ENCODE data around the gene SETD2.

DNA sequence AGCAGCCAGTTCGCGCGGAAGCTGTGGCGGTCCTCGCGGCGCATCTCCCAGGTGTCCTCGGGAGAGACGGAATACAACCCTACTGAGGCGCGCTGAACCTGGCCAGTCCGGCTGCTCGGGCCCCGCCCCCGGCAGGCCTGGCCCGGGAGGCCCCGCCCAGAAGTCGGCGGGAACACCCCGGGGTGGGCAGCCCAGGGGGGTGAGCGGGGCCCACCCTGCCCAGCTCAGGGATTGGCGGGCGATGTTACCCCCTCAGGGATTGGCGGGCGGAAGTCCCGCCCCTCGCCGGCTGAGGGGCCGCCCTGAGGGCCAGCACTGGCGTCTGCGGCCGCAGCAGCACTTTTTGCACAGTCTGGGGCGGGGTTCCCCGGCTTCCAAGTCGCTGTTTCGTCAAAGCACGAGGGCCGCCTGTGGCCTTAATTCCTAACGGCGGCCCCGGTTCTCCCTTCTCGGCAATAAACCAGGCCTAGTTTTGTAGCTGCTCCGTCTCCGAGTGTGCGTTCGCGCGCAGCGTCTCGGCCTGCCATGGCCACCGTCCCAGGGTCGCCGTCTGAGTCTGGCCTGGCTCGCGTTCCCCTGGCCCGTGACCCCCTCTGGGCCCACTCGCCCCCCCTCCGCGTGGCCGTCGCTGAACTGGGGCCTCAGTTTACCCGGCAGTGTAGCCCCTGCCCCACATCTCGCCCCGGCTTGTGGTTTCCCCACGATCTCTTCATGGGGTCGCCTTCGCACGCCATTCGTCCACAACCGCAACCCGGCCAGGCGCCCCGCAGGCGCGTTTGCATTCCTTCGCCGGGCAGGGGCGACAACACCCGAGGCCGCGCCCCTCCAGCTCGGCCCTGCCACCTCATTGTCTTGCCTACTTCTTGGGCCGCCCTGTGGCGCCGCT lies 154.4 kb downstream of the SETD2 start:
- TF ChIP-seq CTCF (conservative IDR thresholded peaks at IDR 0.05; ENCODE audit: low read depth in 2 of 2) (peak in 1 of 2 experiments; percentile 41; a peak in 3 of 4 replicates), CREB1 (CRISPR knock-in tag; IDR thresholded peaks at IDR 0.05; ENCODE audit: low read depth) (no peak; the same call in 1 of the 2 replicates), EZH2phosphoT487 (IDR thresholded peaks at IDR 0.05; ENCODE audit: unreplicated experiment) (no peak), POLR2AphosphoS5 (IDR thresholded peaks at IDR 0.05; ENCODE audit: low read depth) (peak; percentile 83), EZH2 (IDR thresholded peaks at IDR 0.05; ENCODE audit: low read depth, unreplicated experiment) (no peak), ZNF462 (CRISPR knock-in tag; IDR thresholded peaks at IDR 0.05) (no peak), NANOG (IDR thresholded peaks at IDR 0.05; ENCODE audit: borderline replicate concordance) (no peak), JUNB (IDR thresholded peaks at IDR 0.05; ENCODE audit: unreplicated experiment) (no peak), ZNF331 (CRISPR knock-in tag; IDR thresholded peaks at IDR 0.05; ENCODE audit: low read depth) (no peak), STAT1 (IDR thresholded peaks at IDR 0.05; ENCODE audit: unreplicated experiment) (no peak), ZNF114 (CRISPR knock-in tag; IDR thresholded peaks at IDR 0.05) (no peak)
- TF ChIP-seq, protein P1, sequence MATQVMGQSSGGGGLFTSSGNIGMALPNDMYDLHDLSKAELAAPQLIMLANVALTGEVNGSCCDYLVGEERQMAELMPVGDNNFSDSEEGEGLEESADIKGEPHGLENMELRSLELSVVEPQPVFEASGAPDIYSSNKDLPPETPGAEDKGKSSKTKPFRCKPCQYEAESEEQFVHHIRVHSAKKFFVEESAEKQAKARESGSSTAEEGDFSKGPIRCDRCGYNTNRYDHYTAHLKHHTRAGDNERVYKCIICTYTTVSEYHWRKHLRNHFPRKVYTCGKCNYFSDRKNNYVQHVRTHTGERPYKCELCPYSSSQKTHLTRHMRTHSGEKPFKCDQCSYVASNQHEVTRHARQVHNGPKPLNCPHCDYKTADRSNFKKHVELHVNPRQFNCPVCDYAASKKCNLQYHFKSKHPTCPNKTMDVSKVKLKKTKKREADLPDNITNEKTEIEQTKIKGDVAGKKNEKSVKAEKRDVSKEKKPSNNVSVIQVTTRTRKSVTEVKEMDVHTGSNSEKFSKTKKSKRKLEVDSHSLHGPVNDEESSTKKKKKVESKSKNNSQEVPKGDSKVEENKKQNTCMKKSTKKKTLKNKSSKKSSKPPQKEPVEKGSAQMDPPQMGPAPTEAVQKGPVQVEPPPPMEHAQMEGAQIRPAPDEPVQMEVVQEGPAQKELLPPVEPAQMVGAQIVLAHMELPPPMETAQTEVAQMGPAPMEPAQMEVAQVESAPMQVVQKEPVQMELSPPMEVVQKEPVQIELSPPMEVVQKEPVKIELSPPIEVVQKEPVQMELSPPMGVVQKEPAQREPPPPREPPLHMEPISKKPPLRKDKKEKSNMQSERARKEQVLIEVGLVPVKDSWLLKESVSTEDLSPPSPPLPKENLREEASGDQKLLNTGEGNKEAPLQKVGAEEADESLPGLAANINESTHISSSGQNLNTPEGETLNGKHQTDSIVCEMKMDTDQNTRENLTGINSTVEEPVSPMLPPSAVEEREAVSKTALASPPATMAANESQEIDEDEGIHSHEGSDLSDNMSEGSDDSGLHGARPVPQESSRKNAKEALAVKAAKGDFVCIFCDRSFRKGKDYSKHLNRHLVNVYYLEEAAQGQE (IDR thresholded peaks at IDR 0.05; ENCODE audit: unreplicated experiment) = peak; percentile 3
- TF ChIP-seq, protein P2, sequence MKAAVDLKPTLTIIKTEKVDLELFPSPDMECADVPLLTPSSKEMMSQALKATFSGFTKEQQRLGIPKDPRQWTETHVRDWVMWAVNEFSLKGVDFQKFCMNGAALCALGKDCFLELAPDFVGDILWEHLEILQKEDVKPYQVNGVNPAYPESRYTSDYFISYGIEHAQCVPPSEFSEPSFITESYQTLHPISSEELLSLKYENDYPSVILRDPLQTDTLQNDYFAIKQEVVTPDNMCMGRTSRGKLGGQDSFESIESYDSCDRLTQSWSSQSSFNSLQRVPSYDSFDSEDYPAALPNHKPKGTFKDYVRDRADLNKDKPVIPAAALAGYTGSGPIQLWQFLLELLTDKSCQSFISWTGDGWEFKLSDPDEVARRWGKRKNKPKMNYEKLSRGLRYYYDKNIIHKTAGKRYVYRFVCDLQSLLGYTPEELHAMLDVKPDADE (IDR thresholded peaks at IDR 0.05) = no peak

Measured in GM23338 (cell line).